SK-N-SH (cell line): ENCODE data around the gene PDE10A. TPM values are rescaled to one million over a fixed set of nuclear protein-coding genes. Genes with fewer than 3 reads are reported as not detected.

Source experiments
- CTCF ChIA-PET: fragments of 300-600, 350-600 bp; formaldehyde crosslinking; extraction: SDS; loops from one replicate; lab custom pipeline; 2021; lab: Yijun Ruan, JAX
- POLR2A ChIA-PET: fragments of 350-600 bp; sonication (Branson Sonifier 250); formaldehyde crosslinking; extraction: SDS; loops from one replicate; lab custom pipeline; 2020; ENCODE audit warnings: antibody characterized with exemption, inconsistent platforms; lab: Yijun Ruan, JAX
- DNase-seq: peaks from one replicate; pipeline ENCODE4 v3.0.0; 2012
- H2AFZ ChIP-seq: fragments of 200-600 bp; sonication (generic); 2 replicates; pipeline ENCODE4 v1.8.1; 2016; ENCODE audit warnings: antibody characterized with exemption, mild to moderate bottlenecking, low read depth
- H3F3A ChIP-seq: fragments of 200-600 bp; sonication (generic); replicated peaks from 2 replicates; pipeline ENCODE3; 2016; ENCODE audit warnings: antibody characterized with exemption, mild to moderate bottlenecking; ENCODE audit not compliant: insufficient read depth
- H3K27ac ChIP-seq, 2 experiments: fragments of 200-500 bp in 1 of 2; fragments of 200-600 bp in 1 of 2; sonication (Bioruptor generic) in 1 of 2; sonication (generic), shearing (Covaris generic) in 1 of 2; 2 replicates each; pipeline versions ENCODE4 v1.5.1 to v1.6.1; 2014 to 2016; ENCODE audit warnings: low read depth in 2 of 2, inconsistent platforms in 1 of 2, low read length in 1 of 2, mild to moderate bottlenecking in 1 of 2, mixed read lengths in 1 of 2
- H3K27me3 ChIP-seq: fragments of 200-600 bp; sonication (generic), shearing (Covaris generic); 2 replicates; pipeline ENCODE4 v1.6.1; 2016; ENCODE audit warnings: mixed run types; ENCODE audit not compliant: insufficient read depth
- H3K36me3 ChIP-seq, 2 experiments: fragments of 200-500 bp in 1 of 2; fragments of 200-600 bp in 1 of 2; sonication (Bioruptor generic) in 1 of 2; sonication (generic) in 1 of 2; replicated peaks in 1 of 2; 2 replicates each; pipeline versions ENCODE3 to v1.5.1; 2014 to 2016; ENCODE audit warnings: low read length in 1 of 2, mild to moderate bottlenecking in 1 of 2; ENCODE audit not compliant: insufficient read depth in 2 of 2, control insufficient read depth in 1 of 2
- H3K4me1 ChIP-seq, 2 experiments: fragments of 200-500 bp in 1 of 2; fragments of 200-600 bp in 1 of 2; sonication (Bioruptor generic) in 1 of 2; sonication (generic), shearing (Covaris generic) in 1 of 2; 2 replicates each; pipeline versions ENCODE4 v1.5.1 to v1.6.1; 2014 to 2016; ENCODE audit warnings: low read depth in 1 of 2, low read length in 1 of 2, mixed run types in 1 of 2; ENCODE audit not compliant: insufficient read depth in 2 of 2, control insufficient read depth in 1 of 2
- H3K4me2 ChIP-seq: fragments of 200-600 bp; sonication (generic), shearing (Covaris generic); 2 replicates; pipeline ENCODE4 v1.6.1; 2017; ENCODE audit warnings: mixed run types
- H3K4me3 ChIP-seq, 2 experiments: fragments of 200-500 bp in 1 of 2; fragments of 200-600 bp in 1 of 2; sonication (Bioruptor generic) in 1 of 2; sonication (generic), shearing (Covaris generic) in 1 of 2; 2 replicates each; pipeline versions ENCODE4 v1.5.1 to v1.8.1; 2014 to 2016; ENCODE audit warnings: low read depth in 2 of 2, inconsistent platforms in 1 of 2, low read length in 1 of 2, mild to moderate bottlenecking in 1 of 2, mixed read lengths in 1 of 2, moderate library complexity in 1 of 2
- H3K79me2 ChIP-seq: fragments of 200-600 bp; sonication (generic); 2 replicates; pipeline ENCODE4 v1.8.1; 2017; ENCODE audit warnings: mild to moderate bottlenecking; ENCODE audit not compliant: insufficient read depth
- H3K9ac ChIP-seq: fragments of 200-600 bp; sonication (generic); 2 replicates; pipeline ENCODE4 v1.6.1; 2017; ENCODE audit warnings: mixed run types
- H3K9me2 ChIP-seq: fragments of 200-600 bp; sonication (generic); 2 replicates; pipeline ENCODE4 v1.6.1; 2017; ENCODE audit warnings: mixed run types
- H3K9me3 ChIP-seq: fragments of 200-600 bp; sonication (generic); 2 replicates; pipeline ENCODE4 v1.6.1; 2017; ENCODE audit warnings: mixed run types, mild to moderate bottlenecking, moderate library complexity
- H4K20me1 ChIP-seq: fragments of 200-600 bp; sonication (generic); 2 replicates; pipeline ENCODE4 v1.6.1; 2017; ENCODE audit warnings: mild to moderate bottlenecking, mixed run types; ENCODE audit not compliant: insufficient read depth
- MEF2A ChIP-seq: IDR thresholded peaks from 2 replicates; pipeline ENCODE4 v1.4.0; 2012; ENCODE audit warnings: low read depth, borderline replicate concordance
- MXI1 ChIP-seq: IDR thresholded peaks from 2 replicates; pipeline ENCODE4 v1.6.1; 2012; ENCODE audit warnings: mild to moderate bottlenecking, low read depth, low read length, improper control_type of control experiment
- NFIC ChIP-seq: IDR thresholded peaks from 2 replicates; pipeline ENCODE4 v1.4.0; 2012; ENCODE audit warnings: borderline replicate concordance
- RAD21 ChIP-seq: IDR thresholded peaks from 2 replicates; pipeline ENCODE4 v1.6.1; 2012; ENCODE audit warnings: mild to moderate bottlenecking, low read length
- WGBS: methylation state at CpG from one replicate; pipeline ENCODE4 v1.1.6; 2017; ENCODE audit warnings: low lambda C conversion rate; 5-methylcytosine and 5-hydroxymethylcytosine counted together
- polyA plus RNA-seq, 3 experiments: library from polyadenylated mRNA; depleted of rRNA; stranded (reverse); fragments of >200 nt; gene quantifications; 2 replicates each; pipeline ENCODE4 v1.2.3, GENCODE V29; 2012
- TF ChIP-seq, protein P1 (sequence below): IDR thresholded peaks from 2 replicates; pipeline ENCODE4 v1.6.1; 2012; ENCODE audit warnings: mild to moderate bottlenecking, low read depth, low read length, moderate library complexity
- TF ChIP-seq, protein P2 (sequence below): fragments of 200-600 bp; sonication (generic); IDR thresholded peaks from 2 replicates; pipeline ENCODE4 v1.6.1; 2017; ENCODE audit warnings: antibody characterized with exemption, mild to moderate bottlenecking, moderate library complexity
- TF ChIP-seq, protein P3 (sequence below): fragments of 150-350 bp; IDR thresholded peaks from 2 replicates; pipeline ENCODE4 v1.6.1; 2017; ENCODE audit warnings: antibody characterized with exemption, low read length, low read depth, borderline replicate concordance
- TF ChIP-seq, protein P4 (sequence below): IDR thresholded peaks from 2 replicates; pipeline ENCODE4; 2012
- TF ChIP-seq, protein P5 (sequence below): IDR thresholded peaks from 2 replicates; pipeline ENCODE4 v1.4.0; 2012; ENCODE audit warnings: low read depth, borderline replicate concordance
- TF ChIP-seq, protein P6 (sequence below): IDR thresholded peaks from 2 replicates; pipeline ENCODE4 v1.4.0; 2012; ENCODE audit warnings: low read depth

PDE10A gene
- polyA plus RNA-seq, 1 of the 3 experiments (the other 2 are of a cell fraction): 0.43 TPM

DNA sequence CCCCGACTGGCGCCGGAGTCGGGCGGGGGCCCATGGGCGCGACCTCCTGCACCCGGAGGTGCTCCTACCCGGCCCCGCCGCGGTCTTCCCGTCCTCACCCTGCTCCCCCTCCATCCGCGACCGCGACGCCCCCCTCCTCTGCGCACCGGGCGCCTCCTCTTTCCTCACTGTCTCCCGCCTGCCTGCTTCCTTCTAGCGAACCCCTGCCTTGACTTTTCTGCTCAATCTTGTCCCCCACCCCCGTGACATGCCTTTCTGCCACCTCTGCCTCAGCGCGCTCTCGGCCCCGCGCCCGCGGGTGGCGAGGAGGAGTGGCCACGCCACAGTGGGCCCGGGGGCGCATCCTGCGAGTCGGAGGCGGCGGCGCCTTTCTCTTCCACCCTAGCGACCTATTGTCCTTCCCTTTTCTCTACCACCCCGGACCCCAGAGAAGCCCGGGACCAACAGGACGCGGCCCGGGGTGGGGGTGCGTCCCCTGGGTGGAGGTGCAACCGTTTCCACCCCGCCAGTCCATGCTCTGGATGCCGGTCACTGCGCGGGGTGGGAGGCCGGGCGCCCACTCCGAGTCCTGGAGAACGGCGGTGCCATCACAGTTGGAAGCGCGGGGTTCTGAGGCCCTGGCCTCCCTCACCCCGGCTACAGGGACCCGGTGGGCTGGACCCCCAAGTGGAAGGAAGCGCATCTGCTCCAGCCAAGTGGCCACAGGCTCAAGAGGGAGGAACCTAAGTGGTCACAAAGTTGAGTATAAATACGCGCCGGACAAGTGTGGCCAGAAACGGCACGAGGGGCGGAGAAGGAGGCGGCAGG is 2.0 kb downstream of the PDE10A start:
- TF ChIP-seq MXI1 (no peak), NFIC (no peak), RAD21 (no peak), MEF2A (no peak)
- TF ChIP-seq, protein P1, sequence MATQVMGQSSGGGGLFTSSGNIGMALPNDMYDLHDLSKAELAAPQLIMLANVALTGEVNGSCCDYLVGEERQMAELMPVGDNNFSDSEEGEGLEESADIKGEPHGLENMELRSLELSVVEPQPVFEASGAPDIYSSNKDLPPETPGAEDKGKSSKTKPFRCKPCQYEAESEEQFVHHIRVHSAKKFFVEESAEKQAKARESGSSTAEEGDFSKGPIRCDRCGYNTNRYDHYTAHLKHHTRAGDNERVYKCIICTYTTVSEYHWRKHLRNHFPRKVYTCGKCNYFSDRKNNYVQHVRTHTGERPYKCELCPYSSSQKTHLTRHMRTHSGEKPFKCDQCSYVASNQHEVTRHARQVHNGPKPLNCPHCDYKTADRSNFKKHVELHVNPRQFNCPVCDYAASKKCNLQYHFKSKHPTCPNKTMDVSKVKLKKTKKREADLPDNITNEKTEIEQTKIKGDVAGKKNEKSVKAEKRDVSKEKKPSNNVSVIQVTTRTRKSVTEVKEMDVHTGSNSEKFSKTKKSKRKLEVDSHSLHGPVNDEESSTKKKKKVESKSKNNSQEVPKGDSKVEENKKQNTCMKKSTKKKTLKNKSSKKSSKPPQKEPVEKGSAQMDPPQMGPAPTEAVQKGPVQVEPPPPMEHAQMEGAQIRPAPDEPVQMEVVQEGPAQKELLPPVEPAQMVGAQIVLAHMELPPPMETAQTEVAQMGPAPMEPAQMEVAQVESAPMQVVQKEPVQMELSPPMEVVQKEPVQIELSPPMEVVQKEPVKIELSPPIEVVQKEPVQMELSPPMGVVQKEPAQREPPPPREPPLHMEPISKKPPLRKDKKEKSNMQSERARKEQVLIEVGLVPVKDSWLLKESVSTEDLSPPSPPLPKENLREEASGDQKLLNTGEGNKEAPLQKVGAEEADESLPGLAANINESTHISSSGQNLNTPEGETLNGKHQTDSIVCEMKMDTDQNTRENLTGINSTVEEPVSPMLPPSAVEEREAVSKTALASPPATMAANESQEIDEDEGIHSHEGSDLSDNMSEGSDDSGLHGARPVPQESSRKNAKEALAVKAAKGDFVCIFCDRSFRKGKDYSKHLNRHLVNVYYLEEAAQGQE: no peak
- TF ChIP-seq, protein P2, sequence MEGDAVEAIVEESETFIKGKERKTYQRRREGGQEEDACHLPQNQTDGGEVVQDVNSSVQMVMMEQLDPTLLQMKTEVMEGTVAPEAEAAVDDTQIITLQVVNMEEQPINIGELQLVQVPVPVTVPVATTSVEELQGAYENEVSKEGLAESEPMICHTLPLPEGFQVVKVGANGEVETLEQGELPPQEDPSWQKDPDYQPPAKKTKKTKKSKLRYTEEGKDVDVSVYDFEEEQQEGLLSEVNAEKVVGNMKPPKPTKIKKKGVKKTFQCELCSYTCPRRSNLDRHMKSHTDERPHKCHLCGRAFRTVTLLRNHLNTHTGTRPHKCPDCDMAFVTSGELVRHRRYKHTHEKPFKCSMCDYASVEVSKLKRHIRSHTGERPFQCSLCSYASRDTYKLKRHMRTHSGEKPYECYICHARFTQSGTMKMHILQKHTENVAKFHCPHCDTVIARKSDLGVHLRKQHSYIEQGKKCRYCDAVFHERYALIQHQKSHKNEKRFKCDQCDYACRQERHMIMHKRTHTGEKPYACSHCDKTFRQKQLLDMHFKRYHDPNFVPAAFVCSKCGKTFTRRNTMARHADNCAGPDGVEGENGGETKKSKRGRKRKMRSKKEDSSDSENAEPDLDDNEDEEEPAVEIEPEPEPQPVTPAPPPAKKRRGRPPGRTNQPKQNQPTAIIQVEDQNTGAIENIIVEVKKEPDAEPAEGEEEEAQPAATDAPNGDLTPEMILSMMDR: no peak
- TF ChIP-seq, protein P3, sequence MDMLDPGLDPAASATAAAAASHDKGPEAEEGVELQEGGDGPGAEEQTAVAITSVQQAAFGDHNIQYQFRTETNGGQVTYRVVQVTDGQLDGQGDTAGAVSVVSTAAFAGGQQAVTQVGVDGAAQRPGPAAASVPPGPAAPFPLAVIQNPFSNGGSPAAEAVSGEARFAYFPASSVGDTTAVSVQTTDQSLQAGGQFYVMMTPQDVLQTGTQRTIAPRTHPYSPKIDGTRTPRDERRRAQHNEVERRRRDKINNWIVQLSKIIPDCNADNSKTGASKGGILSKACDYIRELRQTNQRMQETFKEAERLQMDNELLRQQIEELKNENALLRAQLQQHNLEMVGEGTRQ: no peak
- TF ChIP-seq, protein P4, sequence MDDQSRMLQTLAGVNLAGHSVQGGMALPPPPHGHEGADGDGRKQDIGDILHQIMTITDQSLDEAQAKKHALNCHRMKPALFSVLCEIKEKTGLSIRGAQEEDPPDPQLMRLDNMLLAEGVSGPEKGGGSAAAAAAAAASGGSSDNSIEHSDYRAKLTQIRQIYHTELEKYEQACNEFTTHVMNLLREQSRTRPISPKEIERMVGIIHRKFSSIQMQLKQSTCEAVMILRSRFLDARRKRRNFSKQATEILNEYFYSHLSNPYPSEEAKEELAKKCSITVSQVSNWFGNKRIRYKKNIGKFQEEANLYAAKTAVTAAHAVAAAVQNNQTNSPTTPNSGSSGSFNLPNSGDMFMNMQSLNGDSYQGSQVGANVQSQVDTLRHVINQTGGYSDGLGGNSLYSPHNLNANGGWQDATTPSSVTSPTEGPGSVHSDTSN: no peak
- TF ChIP-seq, protein P5, sequence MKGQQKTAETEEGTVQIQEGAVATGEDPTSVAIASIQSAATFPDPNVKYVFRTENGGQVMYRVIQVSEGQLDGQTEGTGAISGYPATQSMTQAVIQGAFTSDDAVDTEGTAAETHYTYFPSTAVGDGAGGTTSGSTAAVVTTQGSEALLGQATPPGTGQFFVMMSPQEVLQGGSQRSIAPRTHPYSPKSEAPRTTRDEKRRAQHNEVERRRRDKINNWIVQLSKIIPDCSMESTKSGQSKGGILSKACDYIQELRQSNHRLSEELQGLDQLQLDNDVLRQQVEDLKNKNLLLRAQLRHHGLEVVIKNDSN: no peak
- TF ChIP-seq, protein P6, sequence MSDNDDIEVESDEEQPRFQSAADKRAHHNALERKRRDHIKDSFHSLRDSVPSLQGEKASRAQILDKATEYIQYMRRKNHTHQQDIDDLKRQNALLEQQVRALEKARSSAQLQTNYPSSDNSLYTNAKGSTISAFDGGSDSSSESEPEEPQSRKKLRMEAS: no peak
- Histone ChIP-seq H3K4me1 (peaks cover 0 to 2% of the 10 kb centered on the region in 2 experiments; a peak in 1 of 4 replicates), H4K20me1 (no peaks in the 10 kb centered on the region), H2AFZ (no peak overlapping the region), H3K27me3 (peaks cover 45% of the 10 kb centered on the region), H3K36me3 (no peaks in the 10 kb centered on the region), H3K4me2 (peak overlapping the region; percentile 76), H3K4me3 (peak overlapping the region; percentile 38 to 50), H3K9me2 (no peaks in the 10 kb centered on the region), H3K27ac (no peak overlapping the region), H3K9ac (peak overlapping the region; percentile 28; the same call in 1 of the 2 replicates), H3K9me3 (no peaks in the 10 kb centered on the region), H3F3A (no peaks in the 10 kb centered on the region), H3K79me2 (no peaks in the 10 kb centered on the region)
- POLR2A ChIA-PET: no interaction called here
- WGBS: under 1% methylated on average over 22 of the region's 69 CpGs
- peak; percentile 51 for DNase-seq
- CTCF ChIA-PET: interaction anchor here (2.0 kb wide), 1 partner anchor 8 kb away, joined by 4 read pairs; no protein-coding TSS in a partner anchor
